Renal cortex interstitium (tissue), 11 donors: Measurements from ENCODE around the gene SOBP. TPM values are rescaled to one million over a fixed set of nuclear protein-coding genes. Genes with fewer than 3 reads are reported as not detected.

Source experiments
- DNase-seq, 11 donors: peaks; one replicate each; pipeline ENCODE4 v3.0.0-alpha.2; 2013; ENCODE audit warnings: low read depth in 9 of 11, low spot score in 4 of 11; ENCODE audit errors: extremely low read depth in 1 of 11
- polyA plus RNA-seq, 3 donors: library from polyadenylated mRNA; unstranded; fragments of 120-200 nt; gene quantifications; one replicate each; pipeline ENCODE4 v1.2.1, GENCODE V29; 2013; ENCODE audit not compliant: insufficient read length in 3 of 3

SOBP gene
- polyA plus RNA-seq, 3 donors = 12.0 to 15.7 (median 14.6) TPM

DNA sequence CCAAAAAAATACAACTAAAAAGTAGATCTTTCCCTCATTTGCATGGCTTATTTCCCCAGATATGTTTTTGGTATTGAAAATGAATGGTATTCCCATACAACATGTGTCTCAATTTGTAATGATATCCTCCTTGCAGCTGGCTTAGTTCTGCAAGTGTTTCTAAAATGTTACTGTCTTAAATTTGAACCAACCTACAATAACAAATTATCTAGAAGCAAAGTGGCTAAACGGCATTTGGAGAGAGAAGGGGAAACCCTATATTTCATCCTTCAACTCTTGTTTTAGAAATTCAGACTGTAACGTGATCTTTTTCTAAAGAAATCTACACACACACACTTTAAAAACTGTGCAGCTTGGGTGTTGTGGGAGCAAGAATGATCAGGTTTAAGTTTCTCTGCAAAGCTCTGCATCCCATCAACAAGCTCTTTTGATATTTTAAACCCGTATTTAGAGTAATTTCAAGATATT lies 153.0 kb downstream of the SOBP start:
- no peak for DNase-seq

DNA sequence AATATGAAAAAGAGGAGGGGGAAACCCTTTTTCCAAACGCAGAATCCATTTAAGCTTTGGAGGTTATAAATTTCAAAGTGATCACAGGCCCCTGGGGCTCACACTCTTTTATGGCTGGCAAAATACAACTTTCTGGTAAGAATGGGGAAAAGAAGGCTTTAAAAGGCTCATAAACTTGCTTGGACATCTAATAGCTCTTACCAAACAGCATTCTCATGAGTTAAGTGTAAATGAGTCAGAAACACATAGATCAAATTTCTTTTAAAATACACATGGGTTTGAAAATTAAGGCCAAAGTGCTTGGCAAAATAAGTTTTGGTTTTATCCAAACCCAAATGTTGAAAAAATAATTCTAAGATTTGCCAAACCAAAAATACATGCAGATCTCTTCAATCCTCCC lies 154.6 kb downstream of the SOBP start:
- no peak for DNase-seq

DNA sequence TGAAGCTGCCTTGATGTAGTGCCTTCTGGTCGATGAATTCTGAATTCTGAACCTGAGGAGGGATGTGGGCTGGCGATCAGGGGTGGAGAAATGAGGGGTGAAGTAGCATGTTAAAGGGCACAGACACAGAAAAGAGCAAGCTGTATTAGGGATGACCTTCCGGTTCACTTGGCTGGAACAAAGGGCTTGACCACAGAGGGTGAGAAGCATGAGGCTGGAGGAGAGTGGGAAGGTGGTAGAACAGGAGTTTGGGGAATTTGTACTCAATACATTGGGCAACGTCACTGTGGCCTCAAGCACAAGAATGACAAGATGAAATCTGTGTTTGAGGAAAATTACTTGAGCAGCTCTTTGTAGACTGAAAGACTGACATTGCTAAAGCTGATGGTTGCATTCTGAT lies 155.8 kb downstream of the SOBP start:
- no peak for DNase-seq

DNA sequence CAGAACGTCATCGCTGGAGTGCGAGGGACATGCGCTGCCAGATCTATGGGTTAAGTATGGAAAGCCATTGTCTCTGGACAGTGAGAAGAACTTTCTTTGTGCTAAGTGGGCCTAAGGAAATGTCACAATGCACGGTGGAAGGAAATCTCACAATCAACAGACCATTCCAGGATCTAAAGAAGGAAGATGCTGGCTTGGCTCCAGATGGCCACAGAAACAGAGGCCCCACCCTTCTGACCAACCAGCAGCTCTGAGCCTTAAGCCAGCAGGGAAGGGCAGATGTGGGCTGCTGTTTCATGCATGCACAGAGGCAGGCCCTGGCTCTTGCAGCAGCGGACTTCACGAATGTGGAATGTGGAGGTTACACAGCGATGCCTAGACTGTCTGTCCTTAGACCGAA lies 156.3 kb downstream of the SOBP start:
- DNase-seq = no peak

- no peak for DNase-seq
Measured at GRCh38 chr6:107646776-107647438, 157.0 kb downstream of the SOBP start.

GRCh38 chr6:107647439-107647948 lies 157.6 kb downstream of the SOBP start:
- DNase-seq = no peak

DNA sequence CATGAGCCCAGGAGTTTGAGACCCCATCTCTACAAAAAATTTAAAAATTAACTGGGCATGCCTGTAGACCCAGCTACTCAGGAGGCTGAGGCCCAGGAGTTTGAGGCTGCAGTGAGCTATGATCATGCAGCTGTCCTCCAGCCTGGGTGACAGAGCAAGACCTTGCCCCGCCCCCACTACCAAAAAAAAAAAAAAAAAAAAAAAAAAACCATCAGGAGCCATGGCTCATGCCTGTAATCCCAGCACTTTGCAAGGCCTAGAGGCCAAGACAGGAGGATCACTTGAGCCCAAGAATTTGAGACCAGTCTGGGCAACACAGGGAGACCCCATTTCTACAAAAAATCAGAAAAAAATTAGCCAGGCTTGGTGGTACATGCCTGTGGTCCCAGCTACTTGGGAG lies 159.1 kb downstream of the SOBP start:
- no peak for DNase-seq

GRCh38 chr6:107652526-107653182 lies 162.7 kb downstream of the SOBP start:
- no peak for DNase-seq

DNA sequence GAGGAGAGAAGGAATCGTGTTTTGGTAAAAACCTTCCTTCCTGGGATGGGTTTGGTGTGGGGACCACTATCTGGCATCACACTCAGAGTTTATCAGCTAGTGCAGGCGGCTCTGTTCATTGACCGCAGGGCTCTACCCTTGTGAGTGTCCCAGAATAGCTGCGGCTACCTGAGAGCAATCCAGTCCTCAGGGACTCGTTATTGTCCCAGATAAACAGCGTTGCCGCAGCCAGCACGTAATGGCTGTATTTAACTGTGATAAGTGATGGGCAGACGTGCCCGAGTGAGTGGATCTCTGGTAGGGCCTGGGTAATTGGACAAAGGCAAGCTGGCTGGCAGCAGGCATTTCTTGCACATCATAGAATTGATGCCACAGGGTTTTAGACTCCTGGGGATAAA lies 163.3 kb downstream of the SOBP start:
- no peak for DNase-seq

DNA sequence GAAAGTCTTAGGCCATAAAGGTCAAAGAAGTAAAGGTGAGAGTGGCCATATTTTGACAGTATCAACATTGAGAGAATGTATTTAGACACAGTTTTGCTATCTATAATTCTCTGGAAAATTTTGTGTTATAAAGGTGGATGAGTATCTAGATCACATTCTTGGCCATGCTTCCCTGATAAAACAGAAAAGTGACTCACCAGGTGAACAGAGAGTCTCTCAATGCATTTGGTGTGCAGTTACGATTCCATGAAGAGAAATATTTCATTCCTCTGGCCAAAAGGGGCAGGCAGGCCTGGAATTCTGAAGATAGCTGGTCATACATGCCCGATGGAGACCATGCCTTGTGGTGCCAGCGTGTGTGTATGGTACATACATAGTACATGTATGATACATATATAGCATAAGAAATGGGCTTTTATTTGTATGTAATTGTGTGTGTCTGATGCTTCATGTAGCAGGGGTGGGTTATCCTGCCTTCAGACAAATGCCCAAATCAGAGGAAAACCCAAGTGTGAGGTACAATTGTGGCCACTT lies 164.0 kb downstream of the SOBP start:
- no peak for DNase-seq

DNA sequence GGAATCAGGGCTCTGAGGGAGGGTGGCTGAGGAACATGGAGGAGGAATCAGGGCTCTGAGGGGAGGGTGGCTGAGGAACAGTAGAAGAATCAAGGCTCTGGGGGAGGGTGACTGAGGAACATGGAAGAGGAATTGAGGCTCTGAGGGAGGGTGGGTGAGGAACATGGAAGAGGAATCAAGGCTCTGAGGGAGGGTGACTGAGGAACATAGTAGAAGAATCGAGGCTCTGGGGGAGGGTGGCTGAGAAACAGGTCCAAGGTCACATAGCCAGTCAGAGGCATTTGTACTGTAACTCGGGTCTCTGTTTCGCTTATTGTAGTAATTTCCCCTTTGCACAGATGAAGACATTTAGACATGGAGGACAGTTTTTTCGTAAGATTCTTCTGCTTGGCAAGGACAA lies 164.8 kb downstream of the SOBP start:
- DNase-seq = no peak

DNA sequence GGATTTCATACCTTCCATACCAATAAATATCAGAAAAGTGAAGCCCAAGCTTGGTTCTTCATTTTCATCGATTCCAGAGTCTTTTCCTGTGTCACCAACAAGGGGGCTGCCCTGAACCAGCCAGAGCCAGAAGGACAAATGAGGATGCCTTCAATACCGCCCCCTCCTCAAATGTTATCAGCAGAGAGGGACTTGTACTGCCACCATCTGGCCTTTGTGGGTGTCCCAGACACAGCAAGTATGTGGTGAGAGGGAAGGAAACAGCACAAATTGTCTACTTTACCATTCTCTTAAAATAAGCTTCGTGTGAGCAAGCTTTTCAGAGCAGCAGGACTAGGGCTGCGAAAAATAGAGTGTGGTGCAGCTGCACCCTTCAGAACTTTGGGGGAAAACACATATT lies 165.3 kb downstream of the SOBP start:
- DNase-seq = no peak

- DNase-seq = no peak
Measured at GRCh38 chr6:107655864-107656263, 165.9 kb downstream of the SOBP start.

DNA sequence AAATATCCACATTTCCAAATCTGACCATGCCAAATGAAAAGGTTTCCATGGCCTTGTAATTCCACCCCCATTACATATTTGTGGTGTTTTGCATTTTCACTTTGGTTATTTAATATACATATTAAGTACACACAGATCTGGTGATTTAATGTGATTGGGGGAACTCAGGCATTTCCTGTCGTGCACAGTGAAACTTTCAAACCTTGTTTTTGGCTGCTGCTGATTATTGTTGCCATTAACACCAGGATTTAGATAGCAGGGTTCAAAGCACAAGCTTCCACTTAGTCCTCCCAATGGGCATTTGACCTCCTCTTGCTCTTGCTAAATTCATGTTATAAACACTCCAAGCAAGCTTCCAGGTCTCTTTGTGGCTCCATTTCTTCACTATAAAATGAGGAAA lies 166.5 kb downstream of the SOBP start:
- DNase-seq = no peak

GRCh38 chr6:107656883-107657282 lies 167.0 kb downstream of the SOBP start:
- DNase-seq = no peak

- DNase-seq = no peak
Measured at GRCh38 chr6:107657373-107657754, 167.4 kb downstream of the SOBP start.

DNA sequence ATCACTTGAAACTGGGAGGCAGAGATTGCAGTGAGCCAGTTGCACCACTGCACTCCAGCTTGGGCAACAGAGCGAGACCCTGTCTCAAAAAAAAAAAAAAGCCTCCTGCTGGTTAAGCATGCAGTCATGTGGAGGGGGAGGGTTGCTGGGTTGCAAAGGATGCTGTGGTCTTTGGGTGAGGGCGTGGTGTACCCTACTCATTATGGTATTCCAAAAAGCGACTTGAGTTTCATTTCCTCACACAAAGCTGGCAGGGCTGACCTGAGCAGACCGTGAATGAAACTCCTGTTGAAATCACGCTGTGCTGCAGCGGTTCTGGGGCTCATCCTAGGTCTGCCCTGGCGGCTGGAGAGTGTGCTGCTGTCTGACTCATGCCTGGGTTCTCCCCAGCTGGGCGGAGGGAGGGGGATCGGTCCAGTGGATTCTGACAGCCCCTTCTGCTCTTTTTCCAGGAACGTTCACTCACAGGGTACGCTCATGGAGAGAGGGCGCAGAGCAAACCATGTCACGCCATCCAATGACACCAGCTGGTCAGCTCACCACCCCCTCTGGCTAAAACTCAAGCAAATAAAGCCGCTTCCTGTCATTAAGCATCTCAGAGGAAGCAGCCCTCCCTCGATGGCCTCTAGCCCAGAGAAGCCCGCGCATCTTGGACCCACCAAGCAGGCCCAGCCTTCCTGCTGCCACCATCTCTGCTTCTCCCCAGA lies 168.0 kb downstream of the SOBP start:
- DNase-seq = peak in 4 of 11 donors; percentile 59 to 71 (median 65)

GRCh38 chr6:107658920-107659865 lies 169.3 kb downstream of the SOBP start:
- peak in 5 of 11 donors; percentile 50 to 74 (median 71) for DNase-seq

DNA sequence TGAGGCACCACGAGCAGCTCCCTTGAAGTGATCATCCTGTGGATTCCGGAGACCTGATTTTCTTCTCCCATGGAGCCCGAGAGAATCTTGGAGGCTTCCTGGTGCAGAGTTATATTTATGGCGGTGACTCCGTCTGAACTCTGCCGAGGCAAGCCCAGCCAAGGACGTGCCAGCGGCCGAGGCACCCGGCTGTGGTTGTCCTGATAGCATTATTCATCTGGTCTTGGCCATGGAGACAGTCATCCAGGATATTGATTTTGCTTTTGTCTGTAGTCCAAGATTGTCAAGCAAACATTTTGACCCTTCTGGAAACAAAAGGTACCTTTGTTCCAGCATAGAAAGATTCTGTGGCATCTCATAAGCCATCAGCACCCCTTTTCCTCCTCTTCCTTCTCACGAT lies 170.9 kb downstream of the SOBP start:
- no peak for DNase-seq
